H1 (cell line): Measurements from ENCODE around the gene ARHGAP26. TPM values are rescaled to one million over a fixed set of nuclear protein-coding genes. Genes with fewer than 3 reads are reported as not detected.

Experiments
- KDM1A ChIP-seq: fragments of 200-600, 300-600 bp; sonication (generic); IDR thresholded peaks from 2 replicates; pipeline ENCODE4 v1.7.1; 2016; ENCODE audit warnings: mild to moderate bottlenecking, low read length, borderline replicate concordance
- RNF2 ChIP-seq: fragments of 200-900, 300-1000 bp; sonication (generic); IDR thresholded peaks from 2 replicates; pipeline ENCODE4 v1.7.1; 2016; ENCODE audit warnings: borderline replicate concordance, low read depth, mild to moderate bottlenecking, antibody characterized with exemption, low read length; ENCODE audit not compliant: poor library complexity, severe bottlenecking; ENCODE audit errors: missing control alignments
- polyA plus RNA-seq, 7 experiments: library from polyadenylated mRNA; depleted of rRNA in 3 of 7; stranded (reverse) in 5 of 7; unstranded in 2 of 7; fragments of >200 nt in 5 of 7; fragments of 200-250 nt in 2 of 7; gene quantifications; 1 replicate in 5 of 7; 2 replicates in 1 of 7; 4 replicates in 1 of 7; pipeline versions ENCODE4 v1.2.1 to v1.2.3, GENCODE V29; 2011 to 2013; ENCODE audit warnings: missing spikeins in 2 of 7, mixed read lengths in 2 of 7
- total RNA-seq: library from RNA; stranded (reverse); fragmentation: NEBNext Ultra II Directional; extraction: Animal tissue kit (Norgen Biotek cat#: 25700); gene quantifications from 2 replicates; pipeline ENCODE4 v1.2.1, GENCODE V29; 2021

Gene ARHGAP26
- total and polyA plus RNA-seq, 2 of the 8 experiments (the other 6 are each of a cell fraction or from before 2014, with no cell fraction given), result 7.1 to 24.8 TPM

- no peak for TF ChIP-seq RNF2
- no peak for TF ChIP-seq KDM1A
- TF ChIP-seq, all 59 proteins: peak for 0
Observed at GRCh38 chr5:143072734-143073133, 302.6 kb downstream of the ARHGAP26 start (continued).
